SU-DHL-6 (cell line): ENCODE measurements around the gene H2AZ2.

ENCODE experiments used
- CTCF ChIP-seq: fragments of 200-600 bp; sonication (generic); IDR thresholded peaks from one replicate; pipeline ENCODE4 v1.5.1; 2017; ENCODE audit warnings: antibody characterized with exemption, mild to moderate bottlenecking, low read length, moderate library complexity; ENCODE audit not compliant: insufficient read depth, poor library complexity, severe bottlenecking
- EZH2phosphoT487 ChIP-seq: fragments of 200-600 bp; sonication (generic), shearing (Covaris generic); conservative IDR thresholded peaks from 2 replicates; pipeline ENCODE4 v1.6.1; 2018; ENCODE audit warnings: mild to moderate bottlenecking, antibody characterized with exemption, low read length, moderate library complexity, mixed read lengths

DNA sequence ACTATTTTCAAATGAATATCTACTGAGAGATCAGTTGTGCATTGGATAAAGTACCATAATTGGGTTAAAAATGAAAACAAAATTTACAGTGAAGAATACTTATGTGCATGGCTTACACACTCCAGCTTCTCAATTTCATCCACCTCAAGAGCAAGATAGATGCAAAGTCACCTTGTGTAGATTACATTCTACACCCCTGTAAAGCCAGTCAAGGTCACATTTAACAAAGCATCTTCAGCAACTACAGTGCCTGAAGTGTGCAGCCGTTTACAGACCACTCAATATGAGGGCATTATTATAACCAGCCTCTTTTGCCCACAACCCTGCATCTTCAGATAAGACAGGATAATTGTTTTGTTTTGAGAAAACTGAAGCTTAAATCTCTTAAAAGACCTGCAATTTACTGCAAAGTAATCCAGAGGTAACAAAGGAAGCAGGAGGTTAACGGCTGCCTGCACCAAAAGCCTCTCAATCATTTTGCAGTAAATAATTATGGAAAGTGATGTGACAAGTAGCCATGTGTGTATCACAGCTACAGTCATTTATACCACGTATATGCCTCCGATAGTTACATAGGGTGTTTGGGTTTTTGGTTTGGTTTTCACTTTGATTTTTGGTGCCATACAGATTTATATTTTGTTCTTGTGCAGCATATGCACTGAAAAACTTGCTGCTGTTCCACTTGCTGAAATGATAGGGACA, 32.6 kb upstream of the H2AZ2 start:
- TF ChIP-seq CTCF (no peak), EZH2phosphoT487 (no peak)
